HG02970 (cell line): ENCODE data around the gene ABTB2.

Source experiments
- ATAC-seq: cut with Tn5 transposase; IDR thresholded peaks from one replicate; pipeline ENCODE4 v1.9.1; 2021; ENCODE audit warnings: mild to moderate bottlenecking, moderate library complexity, moderate number of reproducible peaks; ENCODE audit not compliant: unreplicated experiment, low FRiP score

Gene ABTB2

DNA sequence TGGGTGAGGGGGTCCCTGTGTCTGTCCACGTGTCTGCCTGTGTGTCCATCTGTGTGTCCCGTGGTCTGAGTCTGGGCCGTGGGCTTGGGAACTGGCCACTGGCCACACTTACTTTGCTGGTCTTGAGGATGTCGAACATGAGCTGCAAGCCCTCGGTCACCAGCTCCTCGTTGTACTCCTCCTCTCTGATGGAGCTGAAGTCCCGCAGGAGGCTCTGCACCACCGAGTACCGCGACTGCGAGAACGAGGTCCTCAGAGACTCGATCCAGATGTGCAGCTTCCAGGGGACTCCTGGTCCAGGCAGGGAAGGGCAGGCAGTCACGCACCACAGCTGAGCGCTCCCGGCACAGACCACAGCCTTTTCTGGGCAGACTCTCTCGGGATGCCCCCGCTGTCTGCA, 197.0 kb downstream of the ABTB2 start:
- no peak for ATAC-seq

DNA sequence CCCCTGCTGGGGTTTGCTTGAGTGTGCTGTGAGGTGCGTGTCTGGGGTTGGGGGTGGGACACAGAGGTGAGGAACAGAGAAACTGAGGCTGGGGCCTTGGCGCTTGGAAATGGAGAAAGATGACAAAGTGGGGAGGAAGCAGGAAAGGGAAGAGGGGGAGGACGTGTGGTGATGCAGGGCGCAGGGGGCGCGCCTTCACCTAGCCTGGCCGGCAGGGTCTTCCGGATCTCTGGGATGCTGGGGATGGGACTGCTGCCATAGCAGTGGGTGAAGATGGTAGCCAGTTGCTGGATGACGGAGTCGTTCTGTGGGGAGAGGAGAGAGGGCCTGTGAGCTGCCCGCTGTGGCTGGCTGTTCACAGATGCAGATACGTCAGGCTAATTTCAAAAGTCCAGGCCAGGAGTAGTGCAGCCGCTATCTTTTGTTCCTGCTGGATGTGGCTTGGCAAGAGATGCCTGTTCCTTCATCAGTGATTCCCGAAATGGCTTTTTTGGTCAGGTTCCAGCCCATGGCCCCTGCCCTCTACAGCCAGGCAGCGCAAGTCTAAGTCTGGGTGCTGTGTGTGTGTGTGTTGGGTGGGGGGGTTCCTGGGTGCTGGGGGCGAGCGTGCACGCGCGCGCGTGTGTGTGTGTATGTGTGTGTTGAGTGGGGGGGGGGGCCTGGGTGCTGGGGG, 197.6 kb downstream of the ABTB2 start:
- no peak for ATAC-seq

DNA sequence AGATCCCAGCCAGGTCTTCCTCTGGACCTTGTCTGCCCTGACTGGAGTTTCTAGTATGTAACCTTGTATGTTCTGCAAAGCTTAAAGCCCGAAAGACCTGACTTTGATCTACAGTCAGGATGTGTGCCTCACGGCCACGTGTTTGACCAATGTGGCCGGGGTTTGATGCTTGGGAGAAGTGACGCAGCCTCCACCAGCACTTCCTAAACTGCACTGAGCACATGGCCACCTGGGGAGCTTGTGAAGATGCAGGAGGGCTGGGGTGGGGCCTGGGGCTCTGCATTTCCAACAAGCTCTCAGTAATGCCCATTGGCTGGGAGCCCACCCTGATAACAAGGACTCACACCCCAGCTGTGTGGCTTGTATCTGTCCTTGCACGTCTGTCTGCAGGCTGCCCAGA, 199.1 kb downstream of the ABTB2 start:
- no peak for ATAC-seq

DNA sequence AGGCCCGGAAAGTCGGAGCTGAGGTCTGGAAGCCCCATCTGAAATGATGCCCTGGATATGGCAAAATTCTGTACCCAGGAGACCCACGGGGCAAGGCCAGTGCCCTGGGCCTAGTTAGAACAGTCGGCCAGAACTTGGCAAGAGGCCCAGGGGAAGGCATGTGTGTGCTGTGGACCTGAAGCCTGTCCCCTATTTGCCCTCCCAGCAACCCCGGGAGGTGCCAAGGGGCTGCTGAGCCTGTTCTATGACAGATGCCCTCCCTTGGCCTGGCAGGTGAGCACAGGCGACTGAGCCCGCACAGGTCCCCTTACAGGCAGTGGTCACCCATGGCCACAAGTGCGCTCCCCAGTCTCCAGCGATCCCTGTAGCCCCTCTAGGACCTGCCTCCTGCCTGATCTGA, 200.6 kb downstream of the ABTB2 start:
- ATAC-seq: no peak

DNA sequence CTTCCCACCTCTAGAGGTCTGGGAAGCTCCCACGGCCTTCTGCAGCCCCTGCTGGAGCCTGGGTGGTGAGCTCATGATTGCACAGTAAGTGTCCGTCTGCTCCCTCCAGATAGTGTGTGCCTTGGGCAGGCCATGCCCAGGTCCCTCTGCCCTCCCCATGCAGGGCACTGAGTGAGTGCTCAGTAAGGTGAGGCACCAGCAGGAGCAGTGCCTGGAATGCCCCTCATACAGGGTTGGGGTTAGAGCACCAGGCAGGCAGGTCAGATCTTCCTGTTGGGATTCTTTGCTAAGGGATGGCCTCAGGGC, 202.1 kb downstream of the ABTB2 start:
- no peak for ATAC-seq

DNA sequence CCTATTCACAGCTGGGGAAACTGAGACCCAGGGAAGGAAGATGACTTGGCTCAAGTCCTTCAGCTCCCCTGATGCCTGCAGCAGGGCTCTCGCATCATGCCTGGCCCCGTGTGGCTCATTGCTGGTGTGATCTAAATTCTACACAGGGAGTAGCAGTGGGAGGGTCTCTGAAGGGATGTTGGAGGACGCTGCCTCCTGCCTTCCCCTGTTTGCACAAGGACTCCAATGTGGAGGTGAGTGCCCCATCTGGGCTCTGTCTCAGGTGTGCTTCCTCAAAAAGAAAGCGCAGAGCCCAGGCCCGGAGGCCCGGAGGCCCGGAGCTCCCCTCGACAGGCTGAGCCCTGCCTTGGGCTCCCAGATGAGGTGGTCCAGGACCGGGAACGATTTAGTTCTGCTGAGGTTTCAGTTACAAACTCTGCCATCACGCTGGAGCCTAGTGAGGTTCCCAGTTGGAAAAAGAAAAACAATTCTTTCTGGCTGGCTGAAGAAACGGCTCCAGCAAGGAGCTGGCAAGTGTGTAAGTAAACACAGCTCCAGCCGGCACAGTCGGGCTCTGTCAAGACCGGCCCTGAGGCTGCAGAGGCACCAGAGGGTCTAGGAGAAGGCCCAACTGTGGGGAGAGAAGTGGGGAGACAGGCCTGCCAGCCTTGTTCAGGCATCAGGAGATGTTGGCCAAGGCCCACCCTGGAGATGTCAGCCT, 202.6 kb downstream of the ABTB2 start:
- ATAC-seq: no peak

DNA sequence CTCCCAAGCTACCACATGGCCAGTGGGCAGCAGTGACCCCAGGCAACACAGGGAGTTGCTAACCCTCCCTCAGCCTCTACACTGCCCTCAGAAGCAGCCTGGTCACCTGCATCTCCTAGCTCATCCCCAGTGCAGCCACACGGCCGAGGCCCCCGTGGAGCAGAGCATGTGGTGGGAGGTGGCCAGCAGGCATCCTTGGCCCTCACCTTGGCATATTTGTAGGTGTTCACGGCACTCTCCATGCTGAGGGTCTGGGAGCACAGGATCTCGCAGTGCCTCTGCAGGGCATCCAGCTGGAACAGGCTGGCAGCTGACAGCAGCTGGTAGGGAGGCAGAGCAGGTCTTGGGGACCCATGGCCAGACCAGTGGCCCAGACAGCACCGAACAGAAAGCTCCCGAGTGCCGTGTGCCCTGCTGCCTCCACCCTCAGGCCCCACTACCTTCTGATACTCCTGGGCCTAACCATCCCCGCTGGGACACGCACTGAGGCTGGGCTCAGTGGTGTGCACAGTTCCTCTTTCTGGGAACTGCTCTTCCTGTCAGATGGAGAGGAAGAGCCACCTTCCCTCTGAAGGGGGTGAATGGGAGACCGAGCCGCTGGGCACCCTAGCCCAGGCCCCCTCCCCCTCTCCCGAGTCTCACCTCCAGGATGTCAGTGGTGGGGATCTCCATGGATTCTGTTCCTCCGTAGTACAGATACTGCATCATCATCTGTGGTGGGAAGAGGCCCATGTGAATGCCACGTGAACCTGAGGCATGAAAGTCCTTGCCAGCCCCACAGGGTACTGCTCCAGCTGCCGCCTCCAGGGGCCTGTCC, 203.5 kb downstream of the ABTB2 start:
- ATAC-seq: no peak

DNA sequence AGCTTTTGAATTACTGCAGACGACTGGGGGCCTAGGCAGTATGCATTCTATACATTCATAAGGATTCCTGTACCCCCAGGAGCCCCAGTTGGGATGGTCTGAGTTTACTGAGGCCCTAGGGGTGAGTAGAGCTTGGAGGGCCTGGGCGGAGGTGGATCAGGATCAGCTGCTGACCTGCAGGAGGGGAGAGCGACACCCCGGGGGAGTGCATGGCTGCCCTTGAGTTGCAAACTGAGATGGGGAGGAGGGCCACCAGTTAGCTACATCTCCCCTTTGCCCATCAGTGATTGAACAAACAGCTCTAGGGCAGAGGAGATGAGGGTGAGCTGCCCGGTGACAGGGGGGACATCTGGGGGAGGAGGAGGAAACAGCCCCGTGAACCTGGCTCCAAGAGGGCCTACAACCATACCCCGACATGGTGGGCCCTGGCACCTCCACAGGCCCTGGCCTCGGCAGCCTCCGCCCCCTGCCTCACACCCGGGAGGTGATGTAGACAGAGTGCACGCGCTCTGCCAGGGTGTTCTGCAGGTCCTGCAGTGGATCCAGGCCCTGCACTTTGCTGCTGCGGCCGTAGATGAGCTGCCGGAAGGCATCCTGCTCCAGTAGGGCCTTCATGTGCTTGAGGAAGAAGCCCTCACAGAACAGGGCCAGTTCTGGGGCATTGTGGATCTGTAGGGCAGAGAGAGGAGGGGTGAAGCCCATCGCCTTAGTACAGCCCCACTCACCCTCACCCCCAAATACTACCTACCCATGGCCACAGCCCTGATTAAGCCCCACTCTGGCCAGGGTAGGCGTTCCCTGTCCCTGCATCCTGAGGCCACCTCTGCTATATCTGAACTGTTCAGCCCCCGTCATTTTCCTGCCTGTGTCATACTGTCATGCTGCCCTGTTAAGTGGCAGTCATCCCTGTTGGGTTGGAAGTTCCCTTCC, 205.6 kb downstream of the ABTB2 start:
- ATAC-seq: no peak

DNA sequence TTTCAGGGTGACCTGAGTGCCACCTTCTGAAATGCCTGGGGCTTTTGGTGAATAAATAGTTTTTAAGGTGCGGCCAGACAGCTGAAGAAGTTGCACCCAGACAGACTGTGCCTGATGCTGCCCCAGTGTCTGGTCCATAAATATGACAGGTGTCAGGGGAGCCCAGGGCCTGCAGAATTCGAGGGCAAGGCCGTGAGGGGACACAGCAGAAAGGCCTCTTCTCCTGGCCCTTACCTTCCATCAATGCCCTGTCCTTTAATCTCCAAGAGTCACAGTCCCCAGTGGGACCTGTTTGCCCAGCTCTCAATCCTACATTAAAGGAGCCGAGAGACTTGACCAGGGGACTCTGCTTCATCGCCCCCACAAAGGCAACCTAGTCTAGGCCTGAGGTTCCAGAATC, 206.6 kb downstream of the ABTB2 start:
- ATAC-seq: no peak

DNA sequence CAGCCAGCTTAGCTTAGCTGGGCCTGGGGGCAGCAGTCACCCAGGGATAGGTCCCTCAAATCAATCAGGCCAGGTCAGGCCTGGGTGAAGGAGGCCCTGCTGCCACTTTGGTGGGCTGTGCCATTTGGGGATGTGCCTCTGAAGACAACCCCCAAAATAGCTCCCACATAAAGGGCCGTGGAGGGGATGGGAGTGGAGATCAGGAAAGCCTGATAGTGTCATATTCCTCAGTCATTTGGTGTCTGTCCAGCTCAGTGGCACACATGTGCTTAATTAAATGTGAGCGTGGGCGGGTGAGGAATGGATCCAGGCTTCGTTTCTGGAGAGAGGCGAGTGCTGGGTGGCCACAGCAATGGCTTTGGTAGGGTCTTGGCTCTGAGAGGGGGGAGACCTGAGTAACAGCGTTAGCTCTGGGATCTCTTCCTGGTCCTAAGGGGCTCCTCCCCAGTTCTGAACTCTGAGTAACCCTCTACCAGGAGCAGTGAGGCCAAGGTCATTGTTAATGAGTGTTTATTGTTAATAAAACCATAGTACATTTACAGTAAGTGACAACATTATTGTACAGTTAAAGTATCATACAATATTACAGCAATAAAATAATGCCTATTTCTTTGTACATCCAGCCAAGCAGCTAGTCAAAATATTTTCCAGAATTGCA, 207.2 kb downstream of the ABTB2 start:
- no peak for ATAC-seq

DNA sequence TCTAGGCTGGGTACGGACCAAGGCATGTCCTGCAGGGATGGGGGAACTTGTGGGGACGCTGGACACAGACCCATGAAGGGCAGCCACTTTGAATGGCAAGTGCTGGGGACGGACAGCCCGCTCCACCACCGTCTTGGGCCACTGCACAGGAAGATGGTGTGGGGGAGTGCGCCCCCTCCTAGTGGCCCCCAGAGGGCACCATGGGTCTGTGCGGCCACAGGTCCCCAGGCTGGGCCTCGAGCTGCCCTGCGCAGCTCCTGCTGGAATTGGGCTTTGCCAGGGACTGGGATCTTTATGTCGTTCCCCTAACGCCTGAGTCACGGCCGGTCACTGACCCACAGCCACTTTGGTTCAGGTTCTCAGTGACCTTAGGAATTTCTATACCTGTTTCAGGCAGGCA, 208.0 kb downstream of the ABTB2 start:
- no peak for ATAC-seq

DNA sequence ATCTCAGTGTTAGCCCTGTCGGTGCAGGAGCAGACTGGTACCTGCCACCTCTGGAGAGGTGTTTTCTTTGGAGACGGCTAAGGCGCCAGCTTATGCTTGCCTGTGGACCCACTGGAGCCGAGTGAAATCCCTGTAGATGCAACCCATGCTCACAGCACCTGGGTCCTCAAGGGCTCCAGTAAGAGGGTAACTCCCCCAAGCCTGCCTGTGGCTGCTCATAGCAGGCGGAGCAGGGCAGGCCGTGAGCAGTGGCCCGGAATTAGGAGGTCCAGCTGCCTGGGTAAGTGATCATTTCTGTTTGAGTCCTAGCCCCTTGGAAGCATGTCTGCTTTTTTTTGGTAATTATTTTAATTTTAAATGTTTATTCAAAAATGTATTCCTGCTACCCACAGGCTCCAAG, 208.5 kb downstream of the ABTB2 start:
- ATAC-seq: no peak

DNA sequence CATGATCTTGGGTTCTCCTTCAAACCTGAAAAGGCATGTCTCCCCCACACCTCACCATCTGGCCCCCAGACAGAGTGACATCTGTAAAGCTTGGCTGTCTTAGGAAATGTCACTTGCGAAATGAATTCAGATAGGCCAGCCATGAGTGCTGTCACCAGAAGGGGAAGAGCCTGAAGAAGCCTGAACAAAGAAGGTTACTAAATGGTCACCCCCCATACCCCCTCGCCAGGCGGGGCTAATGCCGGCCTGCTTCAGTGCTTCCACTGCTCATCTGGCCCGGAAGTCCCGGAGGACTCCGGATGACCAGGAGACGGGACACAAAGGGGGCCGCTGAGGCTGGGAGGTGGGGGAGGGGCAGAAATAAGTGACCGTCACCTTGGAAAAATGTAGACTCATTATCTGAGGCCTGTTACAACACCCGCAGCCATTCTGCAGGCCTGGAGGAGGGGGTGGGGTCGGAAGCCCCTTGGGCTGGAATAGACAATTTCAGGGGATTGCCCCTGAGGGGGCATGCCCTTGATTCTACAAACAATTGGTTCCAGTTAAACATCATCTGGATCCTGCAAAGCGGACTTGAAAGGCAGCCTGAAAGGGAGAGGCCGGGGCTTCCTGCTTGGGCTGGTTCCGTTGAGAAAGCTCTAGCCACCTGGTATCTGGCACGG, 209.2 kb downstream of the ABTB2 start:
- no peak for ATAC-seq

DNA sequence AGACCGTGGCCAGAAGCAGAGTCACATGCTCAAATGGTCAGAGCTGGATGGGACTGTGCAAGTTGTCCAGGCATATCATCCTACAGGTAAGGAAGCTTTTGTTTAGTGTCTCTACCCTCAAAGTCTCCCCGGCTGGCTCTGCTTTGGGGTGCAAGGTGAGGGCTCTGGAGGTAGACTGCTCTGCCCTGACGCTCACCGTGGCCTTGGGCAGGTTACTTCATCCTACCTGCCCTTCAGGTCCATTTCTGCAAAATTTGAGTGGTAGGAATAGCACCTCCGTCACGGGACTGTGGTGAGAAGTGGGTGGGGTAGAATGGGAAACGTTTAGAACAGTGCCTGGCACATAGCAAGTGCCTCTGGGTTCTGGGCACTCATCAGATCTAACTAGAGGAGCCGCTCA, 210.2 kb downstream of the ABTB2 start:
- ATAC-seq: no peak

DNA sequence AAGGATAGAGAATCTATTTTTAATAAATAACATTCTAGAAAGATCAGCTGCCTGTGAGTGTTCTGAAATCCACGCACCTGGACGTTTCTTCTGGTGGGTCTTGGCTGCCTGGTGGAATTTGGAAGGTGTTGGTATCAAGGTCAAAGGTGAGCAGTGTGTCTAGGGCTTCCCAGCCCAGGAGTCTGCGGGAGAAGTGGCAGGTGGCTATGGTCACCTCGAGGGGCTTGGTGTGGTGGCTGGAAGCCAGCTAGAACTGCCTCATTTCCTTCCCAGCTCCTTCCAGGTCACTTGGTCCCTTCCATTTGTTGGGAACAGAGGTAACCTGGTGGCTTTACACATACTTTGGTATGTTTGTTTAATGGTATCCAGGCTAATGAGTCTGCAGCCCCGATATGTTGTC, 210.9 kb downstream of the ABTB2 start:
- ATAC-seq: no peak

DNA sequence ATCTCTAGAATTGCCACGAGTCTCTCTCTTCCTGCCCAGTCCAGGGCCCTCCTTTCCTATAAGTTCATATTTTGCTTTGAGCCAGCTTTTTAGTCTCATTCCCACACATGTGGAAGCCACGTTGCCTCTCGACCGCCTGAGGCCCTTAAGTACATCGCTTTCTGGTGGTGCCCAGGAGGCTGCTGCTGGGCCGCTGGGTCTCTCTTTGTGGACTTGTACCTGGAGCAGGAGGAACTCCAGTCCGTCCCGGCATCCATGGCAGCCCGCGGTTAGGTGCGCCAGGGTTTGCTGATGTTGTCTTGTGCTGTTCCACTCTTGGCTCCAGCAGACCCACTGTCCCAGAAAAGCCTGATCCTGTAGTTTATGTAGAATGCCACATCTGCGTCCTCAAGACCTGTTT, 211.4 kb downstream of the ABTB2 start:
- no peak for ATAC-seq

DNA sequence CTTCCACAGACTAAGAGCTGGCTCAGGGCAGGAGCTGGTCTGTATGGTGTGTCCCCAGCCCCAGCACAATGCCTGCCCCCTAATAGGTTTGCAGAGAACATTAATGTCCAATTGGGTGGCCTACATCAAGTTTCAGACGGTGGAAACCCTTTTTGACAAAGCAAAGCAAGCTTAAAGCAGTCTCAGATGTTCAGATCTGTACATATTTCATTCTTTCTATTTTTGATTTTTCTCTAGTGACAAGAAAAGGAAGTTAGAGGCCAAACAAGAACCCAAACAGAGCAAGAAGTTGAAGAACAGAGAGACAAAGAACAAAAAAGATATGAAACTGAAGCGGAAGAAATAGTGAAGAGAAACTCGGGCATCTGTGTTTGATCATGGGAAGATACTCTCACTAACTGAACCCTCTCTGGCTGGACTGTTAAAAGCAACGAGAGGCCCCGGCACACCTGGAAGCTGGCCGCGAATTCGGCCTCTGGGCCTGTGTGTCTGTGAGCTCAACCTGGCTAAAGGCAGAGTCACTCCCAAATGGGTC, 211.9 kb downstream of the ABTB2 start:
- ATAC-seq: no peak

DNA sequence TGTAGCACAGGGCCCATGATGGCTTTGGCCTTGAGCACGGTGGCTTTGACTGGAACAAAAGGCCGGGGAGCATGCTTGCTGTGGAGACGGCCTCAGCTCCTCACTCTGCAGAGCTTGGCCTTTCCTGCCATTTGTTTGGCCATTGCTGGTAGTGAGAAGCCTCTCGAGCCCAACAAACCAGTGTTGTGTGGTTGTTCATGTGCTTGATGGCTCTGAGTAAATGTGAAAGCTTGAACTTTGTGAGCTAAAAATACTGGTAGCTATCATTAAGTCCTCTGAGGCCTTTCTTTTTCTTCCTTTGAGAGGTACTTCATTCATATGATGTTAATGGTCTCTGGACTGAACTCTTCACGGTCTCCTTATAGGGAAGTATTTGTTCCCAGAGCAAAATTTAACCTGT, 212.7 kb downstream of the ABTB2 start:
- no peak for ATAC-seq

DNA sequence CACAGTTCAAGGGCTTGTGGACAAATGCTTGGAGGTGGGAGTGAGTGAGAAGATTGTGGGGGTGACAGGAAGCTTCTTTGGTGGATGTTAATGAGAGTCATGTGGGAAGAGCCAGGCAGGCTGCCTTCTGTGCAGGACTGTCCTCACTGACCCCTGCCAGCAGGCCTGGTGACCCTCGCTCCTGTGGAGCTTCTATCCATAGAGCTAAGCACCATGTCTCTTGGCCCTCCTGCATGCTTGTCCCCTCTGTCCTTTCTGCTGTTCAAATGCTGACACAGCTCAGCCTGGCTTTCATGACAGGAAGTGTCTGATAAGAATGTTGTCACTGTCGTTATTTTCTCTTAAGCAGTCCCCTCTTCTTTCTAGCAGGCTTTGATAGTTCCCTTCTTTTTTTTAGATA, 214.8 kb downstream of the ABTB2 start:
- no peak for ATAC-seq
